A673 (cell line): ENCODE data around the gene HK3.

Source experiments
- EZH2 ChIP-seq: fragments of 200-600 bp; sonication (generic); IDR thresholded peaks from 2 replicates; pipeline ENCODE4 v1.6.1; 2017; ENCODE audit warnings: borderline replicate concordance, low read depth, mild to moderate bottlenecking, mixed read lengths, antibody characterized with exemption, low read length; ENCODE audit not compliant: poor library complexity, severe bottlenecking
- TF ChIP-seq, protein P1 (sequence below): fragments of 300-800, 200-600 bp; sonication (generic); conservative IDR thresholded peaks from 2 replicates; pipeline ENCODE4 v1.5.1; 2017; ENCODE audit warnings: low read depth, mild to moderate bottlenecking, antibody characterized with exemption, low read length, moderate library complexity, mixed read lengths

DNA sequence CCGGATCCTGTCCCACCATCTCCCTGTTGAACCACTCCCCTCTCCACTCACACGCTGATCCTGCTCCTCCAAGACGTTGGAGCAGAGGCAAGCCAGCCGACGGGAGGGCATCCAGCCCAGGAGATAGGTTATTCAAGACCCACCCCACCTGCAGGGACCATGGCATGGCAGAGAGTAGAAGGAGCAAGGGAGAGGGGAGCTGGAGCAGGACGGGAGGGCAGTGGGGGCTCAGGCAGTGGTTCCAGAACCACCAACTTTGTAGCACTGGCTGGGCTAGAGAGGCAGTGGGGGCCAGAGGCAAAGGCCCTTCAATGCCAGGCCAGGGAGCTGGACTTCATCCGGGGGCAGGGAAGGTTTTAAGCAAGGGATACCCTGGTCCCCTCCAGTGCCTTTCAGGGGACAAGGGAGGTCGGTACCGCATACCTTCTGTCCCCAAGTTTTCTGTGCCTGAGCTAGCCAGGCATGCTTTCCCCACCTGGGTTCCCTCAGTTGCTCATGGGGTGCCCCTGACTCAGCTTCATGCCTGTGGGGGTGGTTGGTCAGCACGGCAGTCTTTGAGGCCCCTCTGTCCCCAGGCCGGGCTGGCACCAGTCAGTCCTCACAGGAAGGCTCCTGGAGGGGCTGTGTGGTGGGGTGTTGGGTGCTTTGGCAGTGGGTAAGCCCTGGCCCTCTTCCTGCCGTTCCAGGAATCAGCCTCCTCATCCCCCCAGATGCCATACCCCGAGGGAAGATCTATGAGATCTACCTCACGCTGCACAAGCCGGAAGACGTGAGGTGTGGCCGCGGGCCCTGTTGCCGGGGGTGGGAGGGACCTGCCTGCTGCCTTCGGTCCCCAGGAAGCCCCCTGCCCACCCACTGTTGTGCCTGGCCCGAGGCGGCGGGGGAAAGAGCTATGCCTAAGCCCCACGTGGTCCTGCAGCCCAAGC lies 22.4 kb downstream of the HK3 start:
- TF ChIP-seq, protein P1, sequence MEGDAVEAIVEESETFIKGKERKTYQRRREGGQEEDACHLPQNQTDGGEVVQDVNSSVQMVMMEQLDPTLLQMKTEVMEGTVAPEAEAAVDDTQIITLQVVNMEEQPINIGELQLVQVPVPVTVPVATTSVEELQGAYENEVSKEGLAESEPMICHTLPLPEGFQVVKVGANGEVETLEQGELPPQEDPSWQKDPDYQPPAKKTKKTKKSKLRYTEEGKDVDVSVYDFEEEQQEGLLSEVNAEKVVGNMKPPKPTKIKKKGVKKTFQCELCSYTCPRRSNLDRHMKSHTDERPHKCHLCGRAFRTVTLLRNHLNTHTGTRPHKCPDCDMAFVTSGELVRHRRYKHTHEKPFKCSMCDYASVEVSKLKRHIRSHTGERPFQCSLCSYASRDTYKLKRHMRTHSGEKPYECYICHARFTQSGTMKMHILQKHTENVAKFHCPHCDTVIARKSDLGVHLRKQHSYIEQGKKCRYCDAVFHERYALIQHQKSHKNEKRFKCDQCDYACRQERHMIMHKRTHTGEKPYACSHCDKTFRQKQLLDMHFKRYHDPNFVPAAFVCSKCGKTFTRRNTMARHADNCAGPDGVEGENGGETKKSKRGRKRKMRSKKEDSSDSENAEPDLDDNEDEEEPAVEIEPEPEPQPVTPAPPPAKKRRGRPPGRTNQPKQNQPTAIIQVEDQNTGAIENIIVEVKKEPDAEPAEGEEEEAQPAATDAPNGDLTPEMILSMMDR, result no peak
- TF ChIP-seq EZH2, result no peak
